Thyroid gland (tissue), 4 donors: ENCODE measurements around the gene WNT7A.

Source experiments
- CTCF ChIP-seq, 6 experiments: fragments of 200-600 bp in 3 of 6; fragments of 450-650 bp in 3 of 6; sonication (generic) in 3 of 6; IDR thresholded peaks; one replicate each; pipeline ENCODE4 v1.5.1; 2016 to 2019; ENCODE audit warnings: antibody characterized with exemption in 6 of 6, mild to moderate bottlenecking in 2 of 6, inconsistent platforms in 1 of 6, moderate library complexity in 1 of 6
- POLR2A ChIP-seq, 2 donors: fragments of 450-650 bp; IDR thresholded peaks; one replicate each; pipeline ENCODE4 v1.6.1; 2017; ENCODE audit warnings: antibody characterized with exemption in 2 of 2, mild to moderate bottlenecking in 2 of 2, moderate library complexity in 1 of 2

- TF ChIP-seq CTCF (IDR thresholded peaks at IDR 0.05) (peak in 3 of 6 experiments; percentile 15 to 54 (median 37)), POLR2A (IDR thresholded peaks at IDR 0.05) (no peak)
These were observed at the start of gene WNT7A for GRCh38 chr3:13879946-13880810.
